Suprapubic skin (tissue), 3 donors: ENCODE data around the gene CKLF.

Source experiments
- CTCF ChIP-seq, 2 donors: fragments of 200-600 bp in 1 of 2; fragments of 450-650 bp in 1 of 2; sonication (generic) in 1 of 2; IDR thresholded peaks; one replicate each; pipeline ENCODE4 v1.5.1; 2016 to 2019; ENCODE audit warnings: antibody characterized with exemption in 2 of 2, mild to moderate bottlenecking in 1 of 2, moderate library complexity in 1 of 2
- POLR2AphosphoS5 ChIP-seq, 3 donors: sonication (generic); formaldehyde crosslinking; IDR thresholded peaks; one replicate each; pipeline ENCODE4 v1.6.1; 2017; ENCODE audit warnings: antibody characterized with exemption in 3 of 3

DNA sequence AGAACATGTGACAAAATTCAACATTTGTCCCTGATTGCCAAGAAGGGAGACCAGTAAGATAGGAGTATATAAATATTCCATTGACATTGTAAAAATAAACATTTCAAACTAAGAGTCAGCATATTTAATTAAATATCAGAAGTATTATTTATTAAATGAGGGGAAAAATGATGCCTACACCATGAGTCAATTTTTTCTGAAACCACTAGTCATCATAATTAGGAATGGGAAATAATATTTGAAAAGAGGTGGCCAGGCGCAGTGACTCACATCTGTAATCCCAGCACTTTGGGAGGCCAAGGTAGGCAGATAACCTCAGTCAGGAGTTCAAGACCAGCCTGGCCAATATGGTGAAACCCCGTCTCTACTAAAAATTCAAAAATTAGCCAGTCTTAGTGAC, 16.0 kb downstream of the CKLF start:
- TF ChIP-seq CTCF (IDR thresholded peaks at IDR 0.05) (no peak), POLR2AphosphoS5 (IDR thresholded peaks at IDR 0.05) (no peak)
